G401.6 (cell line): Measurements from ENCODE around the gene COL20A1.

Experiments used
- FAIRE-seq: peaks from 2 replicates; lab custom pipeline; 2012; peaks lifted over from hg19 to GRCh38; lab: Jason Lieb, UNC

COL20A1 gene

GRCh38 chr20:63278661-63279060, 14.3 kb upstream of the COL20A1 start:
- FAIRE-seq: no peak

GRCh38 chr20:63279931-63280330, 13.1 kb upstream of the COL20A1 start:
- FAIRE-seq: no peak

GRCh38 chr20:63280371-63280770, 12.6 kb upstream of the COL20A1 start:
- FAIRE-seq: no peak

- FAIRE-seq: no peak
These were observed 11.9 kb upstream of the COL20A1 start for GRCh38 chr20:63280929-63281545.

- no peak for FAIRE-seq
These were observed 11.0 kb upstream of the COL20A1 start for GRCh38 chr20:63281742-63282665.

GRCh38 chr20:63282946-63283345, 10.0 kb upstream of the COL20A1 start:
- no peak for FAIRE-seq

- no peak for FAIRE-seq
These were observed 9.4 kb upstream of the COL20A1 start for GRCh38 chr20:63283397-63284082.

- no peak for FAIRE-seq
These were observed 8.9 kb upstream of the COL20A1 start for GRCh38 chr20:63284083-63284440.

GRCh38 chr20:63284544-63284949, 8.4 kb upstream of the COL20A1 start:
- FAIRE-seq: no peak

- FAIRE-seq: no peak
These were observed 7.9 kb upstream of the COL20A1 start for GRCh38 chr20:63284981-63285524.

GRCh38 chr20:63285636-63286615, 7.1 kb upstream of the COL20A1 start:
- no peak for FAIRE-seq

- no peak for FAIRE-seq
These were observed 5.9 kb upstream of the COL20A1 start for GRCh38 chr20:63286781-63287696.

- no peak for FAIRE-seq
These were observed 5.0 kb upstream of the COL20A1 start for GRCh38 chr20:63287697-63288580.

GRCh38 chr20:63288581-63289251, 4.3 kb upstream of the COL20A1 start:
- no peak for FAIRE-seq

GRCh38 chr20:63289311-63290135, 3.5 kb upstream of the COL20A1 start:
- no peak for FAIRE-seq

GRCh38 chr20:63290136-63290676, 2.8 kb upstream of the COL20A1 start:
- no peak for FAIRE-seq

- no peak for FAIRE-seq
These were observed 2.1 kb upstream of the COL20A1 start for GRCh38 chr20:63290677-63291472.
